HK-2 (cell line): Measurements from ENCODE around the gene FOXQ1.

Source experiments
- DNase-seq: peaks from one replicate; pipeline ENCODE4 v3.0.0-alpha.2; 2018; ENCODE audit not compliant: unreplicated experiment

Gene FOXQ1

DNA sequence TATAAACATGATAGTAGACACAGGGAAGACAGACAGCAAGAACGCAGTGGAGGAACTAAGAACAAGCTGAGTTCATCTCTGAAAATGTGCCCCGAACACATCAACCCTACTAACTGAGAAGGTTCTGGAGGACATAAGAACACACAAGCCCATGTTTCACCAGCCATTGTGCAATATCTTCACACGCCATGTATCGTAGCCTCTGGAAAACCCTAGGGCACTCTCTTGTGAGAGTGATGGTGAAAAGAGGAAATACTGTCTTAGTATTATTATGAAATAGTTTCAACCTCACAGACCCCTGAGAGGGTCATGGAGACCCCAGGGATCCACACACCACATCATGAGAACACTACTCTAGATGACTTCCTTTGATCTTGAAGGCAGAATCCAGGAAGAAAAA is 51.4 kb downstream of the FOXQ1 start:
- DNase-seq: no peak

GRCh38 chr6:1363729-1364572 is 52.1 kb downstream of the FOXQ1 start:
- no peak for DNase-seq
